GM21447 (cell line): ENCODE measurements around the gene ERO1A.
A peak's percentile ranks its signal among the peaks of the same experiment; 100 is the strongest.

Experiments used
- ATAC-seq: cut with Tn5 transposase; IDR thresholded peaks from one replicate; pipeline ENCODE4 v1.9.1; 2021; ENCODE audit not compliant: unreplicated experiment

ERO1A gene

DNA sequence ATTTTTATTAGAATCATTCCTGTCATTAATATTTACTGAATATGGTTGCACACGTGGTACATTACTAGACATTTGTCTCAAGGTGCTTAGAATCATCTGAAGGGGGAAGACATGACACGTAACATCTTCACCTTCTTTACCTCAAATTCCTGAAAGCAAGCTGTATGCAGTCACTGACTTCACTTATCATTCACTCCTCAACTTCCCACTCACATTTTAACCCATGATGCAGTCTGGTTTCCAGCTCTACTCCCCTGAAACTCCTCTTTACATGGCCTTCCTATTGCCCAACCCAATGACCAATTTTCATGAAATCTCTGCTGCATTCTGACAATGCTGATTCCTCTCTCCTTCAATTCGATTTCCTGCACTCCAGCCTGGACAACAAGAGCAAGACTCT lies 5.9 kb upstream of the ERO1A start:
- ATAC-seq: no peak

DNA sequence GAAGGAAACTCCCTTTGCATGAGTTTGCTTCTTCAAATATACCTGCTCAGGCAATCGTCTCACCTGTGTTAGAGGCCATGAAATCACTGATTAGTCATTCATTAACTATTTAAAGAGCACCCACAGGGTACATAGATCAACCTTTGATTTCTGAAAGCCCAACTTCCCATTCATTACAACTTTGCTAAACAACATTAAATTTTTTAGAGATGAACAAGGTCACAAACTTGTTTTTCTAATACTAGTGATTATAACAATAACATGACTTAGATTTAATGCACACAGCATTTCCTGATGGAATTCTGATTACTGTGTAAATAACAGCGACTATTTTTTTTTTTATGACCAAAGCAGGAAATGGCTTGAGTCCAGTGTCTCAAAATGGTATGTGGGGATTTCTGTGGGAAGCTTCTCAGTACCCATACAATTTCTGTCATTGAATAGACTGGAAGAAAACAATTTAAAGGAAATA lies 5.4 kb upstream of the ERO1A start:
- ATAC-seq: no peak

DNA sequence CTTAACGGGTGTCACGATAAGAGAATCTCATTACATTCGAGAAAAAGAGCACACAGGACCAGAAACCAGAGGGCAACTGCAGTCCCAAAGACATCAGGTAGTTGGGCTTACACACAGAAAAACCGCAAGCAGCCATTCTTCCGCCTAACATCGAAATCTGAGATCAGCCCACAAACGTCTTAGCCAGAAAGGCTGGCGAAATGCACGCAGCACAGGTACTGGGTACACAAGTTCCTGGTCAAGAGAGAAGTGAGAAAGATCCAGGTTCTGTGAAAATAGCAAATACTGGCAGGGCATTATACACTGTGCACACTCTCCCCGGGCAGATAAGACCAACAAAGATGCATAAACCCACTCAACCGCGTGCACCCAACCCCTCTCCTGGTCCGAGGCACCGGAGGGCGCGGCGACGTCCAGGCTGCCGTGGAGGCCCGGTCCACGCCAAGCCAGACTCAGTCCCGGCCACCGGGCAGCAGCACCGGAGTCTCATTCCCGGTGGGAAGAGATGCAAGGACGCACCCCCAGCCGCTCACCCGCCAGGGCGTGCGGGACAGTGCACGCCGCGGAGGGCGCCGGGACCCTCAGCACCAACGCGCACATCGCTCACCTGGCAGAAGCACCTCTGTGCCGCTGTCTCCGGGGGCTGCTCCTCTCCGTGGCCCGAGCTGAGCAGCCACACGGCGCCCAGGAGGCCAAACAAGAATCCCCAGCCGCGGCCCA lies 437 bp downstream of the ERO1A start:
- ATAC-seq: peak; percentile 55

DNA sequence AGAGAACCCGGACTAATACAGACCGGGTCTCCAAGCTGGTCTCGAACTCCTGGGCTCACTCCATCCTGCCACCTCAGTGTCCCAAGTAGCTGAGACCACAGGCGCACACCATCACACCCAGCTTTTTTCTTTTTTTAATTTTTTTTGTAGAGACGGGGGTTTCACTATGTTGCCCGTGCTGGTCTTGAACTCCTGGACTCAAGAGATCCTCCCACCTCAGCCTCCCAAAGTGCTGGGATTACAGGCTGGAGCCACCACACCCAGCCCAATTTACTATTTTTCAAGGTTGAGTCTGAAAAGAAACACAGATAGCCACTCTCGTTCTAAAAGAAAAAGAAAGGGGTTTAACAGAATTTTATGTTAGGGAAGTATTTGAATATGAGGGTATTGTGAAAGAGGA lies 1.8 kb downstream of the ERO1A start:
- no peak for ATAC-seq

DNA sequence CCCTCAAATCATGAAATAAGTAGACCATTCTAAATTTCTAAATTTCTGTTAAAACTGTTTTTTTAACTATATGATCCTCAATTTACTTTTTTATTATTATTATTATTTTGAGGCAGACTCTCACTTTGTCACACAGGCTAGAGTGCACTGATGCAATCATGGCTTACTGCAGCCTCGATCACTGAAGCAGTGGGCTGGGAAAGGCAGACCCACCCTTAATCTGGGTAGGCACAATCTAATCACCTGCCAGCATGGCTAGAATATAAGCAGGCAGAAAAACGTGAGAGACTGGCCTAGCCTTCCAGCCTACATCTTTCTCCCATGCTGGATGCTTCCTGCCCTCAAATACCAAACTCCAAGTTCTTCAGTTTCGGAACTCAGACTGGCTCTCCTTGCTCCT lies 2.3 kb downstream of the ERO1A start:
- ATAC-seq: no peak

DNA sequence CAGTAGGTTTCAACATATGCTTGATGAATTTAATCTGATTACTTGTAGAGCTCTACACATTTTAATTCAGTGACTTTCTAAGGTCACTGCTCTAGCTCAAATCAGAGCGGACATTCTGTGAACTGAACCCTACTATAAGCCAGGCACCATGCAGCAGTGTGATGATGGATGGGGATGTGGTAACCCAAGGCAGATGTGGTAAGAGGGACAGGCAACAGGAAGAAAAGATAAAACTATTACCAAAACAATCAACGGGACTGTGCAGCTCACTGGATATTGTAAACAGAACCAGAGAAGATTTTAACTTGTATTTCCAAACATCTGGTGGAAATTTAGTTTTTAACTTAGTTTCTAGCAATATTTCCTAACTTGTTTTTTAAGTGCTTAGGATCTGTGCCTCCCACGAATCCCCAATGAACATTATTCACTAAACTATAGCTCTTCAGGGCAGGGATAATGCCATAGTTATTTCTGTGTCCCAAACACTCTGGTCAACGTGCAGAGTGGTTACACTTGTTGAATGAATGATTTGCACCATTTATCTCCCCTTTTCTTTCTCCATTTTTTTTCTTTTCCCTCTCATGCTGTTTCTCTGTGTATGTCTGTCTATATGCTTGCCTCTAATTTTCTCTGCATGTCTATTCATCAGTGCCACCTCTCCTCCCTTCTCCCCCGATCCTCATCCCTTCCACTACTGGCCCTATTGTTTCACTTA lies 3.0 kb downstream of the ERO1A start:
- ATAC-seq: no peak

DNA sequence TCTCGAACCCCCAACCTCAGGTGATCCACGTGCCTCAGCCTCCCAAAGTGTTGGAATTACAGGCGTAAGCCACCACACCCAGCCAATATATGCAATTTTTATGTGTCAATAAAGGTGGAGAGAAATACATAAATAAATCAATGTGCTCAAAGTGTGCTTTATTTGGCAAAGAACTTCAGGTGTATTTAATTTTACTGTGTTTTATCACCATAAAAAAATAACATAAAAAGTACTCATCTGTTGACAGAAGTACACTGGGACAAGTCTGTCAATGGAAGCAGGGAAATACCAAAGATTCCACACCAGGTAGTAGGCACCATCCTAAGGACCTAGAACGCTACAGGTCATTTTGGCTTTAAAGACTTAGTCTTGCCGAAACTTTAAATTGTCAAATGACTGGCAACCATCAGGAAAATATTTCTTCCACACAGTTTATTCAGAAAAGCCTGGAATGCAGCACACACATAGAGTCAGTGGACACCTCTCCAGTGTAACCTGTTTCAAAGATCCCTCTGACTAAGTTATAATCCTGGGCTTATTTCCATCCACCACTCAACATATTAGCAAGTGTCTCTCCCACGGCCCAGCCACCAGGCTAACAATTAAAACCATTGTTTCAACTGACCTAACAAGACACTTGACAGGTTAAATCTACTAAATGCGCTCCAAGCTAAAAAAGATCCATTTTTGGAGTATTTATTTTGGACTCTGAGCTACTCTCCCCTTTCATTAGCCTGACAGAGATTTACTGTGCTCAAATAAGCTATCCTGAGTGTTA lies 4.2 kb downstream of the ERO1A start:
- no peak for ATAC-seq

DNA sequence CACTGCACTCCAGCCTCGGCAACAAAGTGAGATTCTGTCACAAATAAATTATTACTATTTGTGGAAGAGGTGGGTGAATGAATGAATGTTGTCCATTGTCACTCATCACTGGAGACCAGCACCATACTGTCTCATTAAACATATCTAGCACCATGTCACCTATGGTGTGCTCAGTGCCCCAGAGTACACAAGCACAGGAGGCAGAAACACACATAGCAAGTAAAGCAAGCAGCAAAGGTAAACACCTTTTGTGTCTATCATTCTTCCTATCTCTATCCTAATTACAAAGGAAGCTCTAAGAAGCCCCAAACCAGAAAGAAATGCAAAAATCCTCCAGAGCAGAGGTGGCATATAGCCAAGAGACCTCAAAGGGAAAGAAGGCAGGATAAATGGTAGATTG lies 9.2 kb downstream of the ERO1A start:
- ATAC-seq: no peak

DNA sequence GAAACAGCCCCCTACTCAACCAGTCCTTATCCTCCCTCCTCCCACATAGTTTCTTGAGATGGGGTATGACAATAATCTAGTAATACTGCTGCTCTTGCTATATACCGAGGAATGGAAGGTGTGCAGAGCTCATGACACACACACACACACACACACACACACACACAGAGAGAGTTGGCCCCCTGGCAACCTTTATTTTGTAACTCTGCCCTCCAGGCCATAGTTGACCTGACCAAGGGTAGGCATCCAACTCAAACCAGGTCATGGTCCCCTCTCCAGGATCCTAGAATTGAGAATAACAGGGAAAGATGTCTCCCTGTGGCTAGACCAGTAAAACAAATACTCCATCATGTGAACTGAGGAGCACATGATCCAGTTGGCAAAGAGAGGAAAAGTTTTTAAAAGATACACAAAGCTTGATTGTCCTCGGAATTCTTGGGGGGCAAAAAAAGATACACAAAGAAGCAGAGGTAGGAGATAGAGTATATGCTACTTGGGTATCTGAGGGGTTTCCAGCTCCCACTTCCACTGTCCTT lies 11.3 kb downstream of the ERO1A start:
- no peak for ATAC-seq

DNA sequence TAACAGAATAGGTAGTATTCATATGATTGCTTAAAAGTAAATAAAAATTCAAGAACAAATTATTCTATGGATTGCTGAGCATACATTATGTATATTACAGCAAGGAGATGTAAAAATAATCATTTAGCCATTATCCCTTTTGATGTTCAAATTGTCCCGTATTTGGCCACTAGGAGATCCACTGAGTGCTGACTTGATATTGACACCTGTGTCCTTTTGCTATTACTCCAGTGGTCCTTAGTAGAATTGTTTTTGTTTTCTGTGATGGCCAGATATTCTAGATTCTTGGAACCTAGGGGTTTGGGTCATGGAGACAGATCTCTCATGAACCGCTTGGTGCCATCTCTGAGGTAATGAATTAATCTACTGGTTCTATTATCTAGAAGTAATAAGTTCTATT lies 16.8 kb downstream of the ERO1A start:
- no peak for ATAC-seq

DNA sequence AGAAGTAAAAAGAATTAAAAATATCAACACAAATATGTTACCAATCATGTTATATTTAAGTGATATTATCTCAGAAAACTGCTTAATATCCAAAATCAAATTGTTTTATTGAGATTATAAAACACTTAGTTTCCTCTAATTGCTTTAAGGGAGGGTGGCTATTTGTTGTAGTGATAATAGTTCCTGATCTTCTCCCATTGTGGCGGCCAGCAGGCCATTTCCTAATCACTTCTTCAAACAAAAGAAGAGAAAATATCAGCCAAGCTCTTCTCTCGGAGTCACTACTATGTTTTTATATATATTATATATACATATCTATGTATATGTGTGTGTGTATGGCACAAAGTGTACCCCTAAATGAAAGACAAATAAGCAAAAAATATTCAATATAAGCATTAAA lies 31.5 kb downstream of the ERO1A start:
- no peak for ATAC-seq

DNA sequence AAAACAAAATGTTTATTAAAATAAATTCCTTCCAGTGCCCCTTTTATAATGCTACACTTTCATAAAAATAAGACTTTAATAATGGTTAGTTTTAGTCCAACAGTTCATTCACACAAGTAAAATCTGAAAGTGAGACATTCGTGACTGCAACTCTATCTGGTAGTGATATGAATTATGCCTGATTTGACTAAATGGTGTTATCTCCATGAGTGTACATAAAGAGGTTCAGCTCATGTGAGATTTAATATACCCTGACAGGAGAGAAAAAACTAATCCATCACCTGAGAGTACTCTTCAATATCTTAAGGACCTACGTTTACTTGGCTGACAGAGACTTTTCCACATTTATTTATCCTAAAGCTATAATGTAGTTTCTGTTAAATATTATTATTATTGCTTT lies 34.0 kb downstream of the ERO1A start:
- no peak for ATAC-seq

DNA sequence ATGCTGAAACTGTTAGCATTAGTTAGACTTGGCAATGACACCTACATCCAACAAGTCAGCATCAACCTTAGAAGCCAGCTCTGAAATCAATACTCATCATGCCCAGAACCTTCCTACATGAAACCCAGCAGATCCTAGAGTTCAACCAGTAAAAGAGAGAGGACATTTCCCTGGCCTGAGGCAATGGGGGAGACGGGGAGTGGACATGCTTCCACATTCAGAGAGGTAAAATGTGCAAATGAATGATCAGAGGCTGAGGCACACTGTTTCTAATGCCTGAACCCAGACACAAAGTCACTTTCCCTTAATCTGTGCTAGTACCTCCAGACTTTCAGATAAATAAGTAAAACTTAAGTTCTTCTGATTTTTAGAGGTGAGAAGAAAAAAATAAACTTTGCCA lies 34.5 kb downstream of the ERO1A start:
- no peak for ATAC-seq

DNA sequence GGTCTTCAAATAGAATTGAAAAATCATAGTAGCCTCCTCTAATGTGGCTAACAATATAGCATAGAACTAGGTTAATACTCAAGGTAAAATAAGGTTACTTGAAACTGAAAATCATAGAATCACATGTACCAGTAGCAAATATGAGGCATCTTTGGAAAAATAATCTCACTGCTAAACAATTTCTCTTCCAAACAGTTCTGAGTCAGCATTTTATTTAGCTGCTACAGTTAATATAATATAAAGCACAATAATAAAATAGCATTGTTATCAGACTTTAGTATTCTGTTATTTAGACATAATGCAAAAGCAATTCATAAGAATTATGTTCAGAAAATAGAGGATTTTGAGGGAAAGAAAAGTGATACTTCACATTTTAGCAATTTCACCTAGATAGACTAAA lies 35.0 kb downstream of the ERO1A start:
- ATAC-seq: no peak

DNA sequence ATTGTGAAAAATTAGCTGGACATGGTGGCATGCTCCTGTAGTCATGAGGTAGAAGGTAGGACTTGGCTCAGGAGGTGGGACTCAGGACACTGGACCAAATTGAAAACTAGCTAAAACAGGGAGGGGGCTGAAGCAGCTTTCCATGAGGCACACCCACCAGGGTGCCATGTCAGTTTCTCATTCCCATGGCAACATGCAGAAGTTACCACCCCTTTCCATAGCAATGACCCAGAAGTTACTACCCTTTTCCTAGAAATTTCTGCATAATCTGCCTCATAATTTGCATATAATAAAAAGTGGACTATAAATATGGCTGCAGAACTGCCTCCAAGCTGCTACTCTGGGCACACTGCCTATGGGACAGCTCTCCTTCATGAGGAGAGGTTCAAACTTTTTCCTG lies 38.5 kb downstream of the ERO1A start:
- no peak for ATAC-seq

DNA sequence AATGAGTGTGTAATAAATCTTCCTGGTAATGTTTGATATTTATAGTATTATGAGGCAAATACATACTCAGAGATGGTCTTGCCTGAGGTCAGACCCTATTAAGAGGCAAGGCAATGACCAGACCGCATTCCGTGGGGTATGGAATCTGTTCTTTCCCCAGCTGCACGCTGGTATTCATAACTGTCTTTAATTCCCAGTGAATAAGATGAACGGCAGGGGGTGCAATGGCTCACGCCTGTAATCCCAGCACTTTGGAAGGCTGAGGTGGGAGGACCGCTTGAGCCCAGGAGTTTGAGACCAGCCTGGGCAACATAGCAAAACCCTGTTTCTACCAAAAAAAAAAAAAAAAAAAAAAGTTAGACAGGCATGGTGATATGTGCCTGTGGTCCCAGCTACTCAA lies 44.6 kb downstream of the ERO1A start:
- no peak for ATAC-seq

DNA sequence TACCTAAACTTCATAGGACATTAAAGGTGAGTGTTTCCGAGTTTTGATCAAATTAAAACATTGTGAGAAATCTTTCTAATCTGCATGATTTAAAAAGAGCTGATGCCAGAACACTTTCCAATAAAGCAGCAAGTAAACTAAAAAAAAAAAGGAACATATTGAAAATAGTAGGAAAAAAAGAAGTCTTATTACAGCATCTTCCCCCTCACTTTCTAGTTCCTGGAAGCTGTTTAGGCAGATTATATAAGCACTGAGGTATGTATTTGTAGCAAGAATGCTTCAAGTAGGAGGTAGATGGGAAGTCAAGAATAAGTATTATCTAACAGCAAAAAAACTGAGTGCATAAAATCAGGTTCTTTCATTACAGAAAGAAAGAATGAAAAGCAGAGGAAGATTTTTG lies 45.8 kb downstream of the ERO1A start:
- no peak for ATAC-seq

DNA sequence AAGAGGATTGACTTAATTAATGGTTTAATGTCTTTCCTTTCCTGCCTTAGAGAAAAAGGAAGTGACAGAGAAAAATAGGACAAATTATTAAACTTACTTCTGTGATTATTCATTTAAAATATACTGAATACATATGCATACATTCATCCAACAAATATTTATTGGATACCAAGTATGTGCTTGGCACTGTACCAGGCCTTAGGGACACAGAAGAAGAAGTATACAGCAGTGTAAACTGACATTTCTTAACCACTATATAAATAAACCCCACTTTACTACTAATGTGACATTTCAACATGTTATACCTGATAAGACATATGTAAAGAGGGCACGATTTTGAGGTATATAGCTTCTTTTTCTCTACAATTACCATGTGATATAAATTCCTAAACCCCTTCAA lies 53.6 kb downstream of the ERO1A start:
- no peak for ATAC-seq

DNA sequence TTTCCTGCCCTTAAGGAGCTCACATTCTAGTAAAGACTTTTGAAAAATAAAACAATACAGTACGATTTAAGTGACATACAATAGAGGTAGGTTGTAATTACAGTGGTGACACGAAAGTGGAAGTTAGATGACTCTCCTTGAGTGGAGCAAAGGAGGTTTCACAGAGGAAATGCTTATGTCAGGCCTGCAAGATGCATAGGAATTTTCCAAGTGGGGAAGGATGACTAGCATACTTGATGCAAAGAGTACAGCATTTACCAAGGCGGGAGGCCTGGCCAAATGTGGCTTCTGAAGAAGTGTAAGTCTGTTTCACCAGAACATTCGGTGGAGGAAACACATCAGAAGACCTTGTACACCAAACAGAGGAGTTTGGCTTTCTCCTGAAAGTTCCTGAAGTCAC lies 55.2 kb downstream of the ERO1A start:
- no peak for ATAC-seq

DNA sequence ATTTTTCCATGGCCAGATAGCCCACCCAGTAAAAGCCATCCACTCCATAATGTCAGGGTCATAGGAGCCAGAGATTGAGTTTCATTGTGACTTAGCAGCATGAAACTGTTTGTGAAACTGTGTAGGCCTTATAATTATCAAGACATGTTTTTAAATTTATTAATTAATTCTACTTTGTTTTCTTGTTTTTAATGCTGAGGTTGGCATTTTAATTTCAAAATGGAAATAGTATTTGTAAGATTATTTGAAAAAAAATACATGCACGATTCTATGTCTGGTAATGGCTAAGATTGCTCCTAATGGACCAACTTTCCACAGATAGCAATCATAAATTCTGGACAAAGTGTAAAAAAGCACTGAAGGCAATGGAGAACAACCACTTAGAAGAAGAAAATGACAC lies 75.7 kb downstream of the ERO1A start:
- ATAC-seq: no peak

DNA sequence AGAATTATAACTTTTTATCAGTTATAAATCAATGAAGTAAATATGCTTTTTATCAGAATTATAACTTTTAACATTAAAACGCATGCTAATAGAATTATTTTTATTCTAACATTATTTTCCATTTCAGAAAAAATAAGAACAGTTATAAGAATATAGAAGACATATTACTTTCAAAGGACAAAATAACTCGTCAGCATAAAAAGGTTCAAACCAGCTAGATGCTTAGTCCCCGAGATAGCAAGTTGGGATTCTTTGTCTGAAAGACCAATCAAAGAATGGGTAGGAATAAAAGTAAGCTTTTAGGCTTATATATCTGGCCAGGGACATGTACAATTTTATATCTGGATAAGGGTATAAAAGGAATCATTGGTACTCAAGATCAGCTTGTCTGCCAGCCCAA lies 76.8 kb downstream of the ERO1A start:
- no peak for ATAC-seq

DNA sequence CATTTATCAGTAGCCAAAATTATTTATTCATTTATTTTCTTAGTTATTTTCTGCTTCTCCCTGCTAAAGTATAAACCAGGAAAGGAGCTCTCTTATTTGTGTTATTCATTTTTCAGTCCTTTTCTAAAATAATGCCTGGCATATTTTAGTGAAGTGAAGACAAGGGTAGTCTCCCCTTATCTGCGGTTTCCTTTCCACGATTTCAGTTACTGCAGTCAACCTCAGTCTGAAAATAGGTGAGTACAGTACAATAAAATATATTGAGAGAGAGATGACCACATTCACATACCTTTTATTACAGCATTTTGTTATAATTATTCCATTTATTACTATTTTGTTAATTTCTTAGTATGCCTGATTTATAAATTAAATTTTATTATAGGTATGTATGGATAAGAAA lies 85.2 kb downstream of the ERO1A start:
- no peak for ATAC-seq
